ENCODE measurements around the gene STXBP3.

The STXBP3 gene

DNA sequence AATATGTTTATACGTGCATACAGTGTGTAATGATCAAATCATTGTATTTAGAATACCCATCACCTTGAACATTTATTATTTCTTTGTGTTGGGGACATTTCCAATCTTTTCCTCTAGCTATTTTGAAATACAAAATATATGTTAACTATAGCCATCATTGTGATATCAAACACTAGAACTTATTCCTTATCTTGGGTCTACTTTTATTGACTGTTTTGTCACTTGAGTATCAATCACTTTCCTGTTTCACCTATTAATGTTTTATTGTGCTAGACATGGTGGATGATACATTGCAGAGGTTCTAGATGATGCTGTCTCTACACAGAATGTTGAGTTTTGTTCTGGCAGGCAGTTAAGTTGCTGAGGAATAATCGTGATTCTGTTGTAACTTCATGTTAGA lies 45.9 kb downstream of the STXBP3 start:
- TF ChIP-seq CTCF (IDR thresholded peaks at IDR 0.05; ENCODE audit: borderline replicate concordance, control extremely low read depth, extremely low read depth, insufficient read depth, missing control alignments) = no peak
- no peak for DNase-seq (ENCODE audit: low spot score)
- in situ Hi-C loops (cut with MboI; ENCODE audit: low sequenced_read_pairs, unreplicated experiment) = no loop called here

DNA sequence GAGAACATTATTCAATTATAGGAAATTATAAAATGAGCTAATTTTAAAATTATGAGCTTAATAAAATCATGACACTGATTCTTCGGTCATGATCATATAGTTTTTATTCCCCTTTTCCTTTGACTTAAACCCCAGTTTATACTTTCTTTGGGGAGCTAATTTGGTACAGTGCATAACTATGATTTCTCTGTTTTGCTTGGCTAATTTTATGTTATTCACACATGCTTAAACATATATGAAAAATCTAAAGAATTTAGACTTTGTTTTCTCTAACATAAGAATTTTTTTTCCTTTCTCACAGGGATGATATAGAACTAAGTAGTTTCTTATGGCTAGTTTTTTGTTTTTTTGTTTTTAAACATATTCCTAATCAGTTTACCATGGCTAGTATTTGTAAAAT lies 52.5 kb downstream of the STXBP3 start:
- in situ Hi-C loops (cut with MboI; ENCODE audit: low sequenced_read_pairs, unreplicated experiment) = no loop called here
- DNase-seq (ENCODE audit: low spot score) = no peak
- TF ChIP-seq CTCF (IDR thresholded peaks at IDR 0.05; ENCODE audit: borderline replicate concordance, control extremely low read depth, extremely low read depth, insufficient read depth, missing control alignments) = no peak

DNA sequence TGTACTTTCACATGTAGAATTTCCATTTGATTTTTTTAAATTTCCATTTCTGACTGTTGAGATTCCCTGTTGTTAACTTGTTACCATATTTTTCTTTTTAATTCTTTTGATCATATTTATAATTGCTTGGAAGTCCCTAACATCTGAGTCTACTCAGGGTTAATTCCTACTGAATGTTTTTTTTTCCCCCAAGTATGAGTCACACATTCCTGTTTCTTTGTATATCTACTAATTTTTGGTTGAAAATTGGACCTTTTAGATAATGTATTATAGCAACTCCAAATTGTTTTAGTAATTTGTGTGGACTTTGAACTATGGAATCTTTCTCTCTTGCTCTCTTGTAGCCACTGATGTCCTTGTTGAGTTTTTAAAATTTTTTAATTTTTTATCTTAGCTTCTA lies 54.6 kb downstream of the STXBP3 start:
- in situ Hi-C loops (cut with MboI; ENCODE audit: low sequenced_read_pairs, unreplicated experiment) = no loop called here
- no peak for TF ChIP-seq CTCF (IDR thresholded peaks at IDR 0.05; ENCODE audit: borderline replicate concordance, control extremely low read depth, extremely low read depth, insufficient read depth, missing control alignments)
- no peak for DNase-seq (ENCODE audit: low spot score)

DNA sequence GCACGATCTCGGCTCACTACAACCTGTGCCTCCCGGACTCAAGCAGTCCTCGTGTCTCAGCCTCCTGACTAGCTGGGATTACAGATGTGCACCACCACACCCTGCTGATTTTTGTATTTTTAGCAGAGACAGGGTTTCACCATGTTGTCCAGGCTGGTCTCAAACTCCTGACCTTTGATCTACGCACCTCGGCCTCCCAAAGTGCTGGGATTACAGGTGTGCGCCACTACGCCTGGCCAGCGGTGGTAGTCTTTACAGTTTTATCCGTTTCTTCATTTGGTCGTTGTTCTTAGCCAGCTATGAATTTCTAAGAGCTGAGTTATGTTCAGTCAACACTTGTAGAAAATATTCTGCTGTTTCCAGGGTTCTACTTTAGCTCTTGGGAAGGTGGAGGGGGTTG lies 57.1 kb downstream of the STXBP3 start:
- in situ Hi-C loops (cut with MboI; ENCODE audit: low sequenced_read_pairs, unreplicated experiment) = no loop called here
- TF ChIP-seq CTCF (IDR thresholded peaks at IDR 0.05; ENCODE audit: borderline replicate concordance, control extremely low read depth, extremely low read depth, insufficient read depth, missing control alignments) = no peak
- no peak for DNase-seq (ENCODE audit: low spot score)

GRCh38 chr1:108808438-108808837 lies 62.0 kb downstream of the STXBP3 start:
- TF ChIP-seq CTCF (IDR thresholded peaks at IDR 0.05; ENCODE audit: borderline replicate concordance, control extremely low read depth, extremely low read depth, insufficient read depth, missing control alignments) = no peak
- in situ Hi-C loops (cut with MboI; ENCODE audit: low sequenced_read_pairs, unreplicated experiment) = no loop called here
- DNase-seq (ENCODE audit: low spot score) = no peak

DNA sequence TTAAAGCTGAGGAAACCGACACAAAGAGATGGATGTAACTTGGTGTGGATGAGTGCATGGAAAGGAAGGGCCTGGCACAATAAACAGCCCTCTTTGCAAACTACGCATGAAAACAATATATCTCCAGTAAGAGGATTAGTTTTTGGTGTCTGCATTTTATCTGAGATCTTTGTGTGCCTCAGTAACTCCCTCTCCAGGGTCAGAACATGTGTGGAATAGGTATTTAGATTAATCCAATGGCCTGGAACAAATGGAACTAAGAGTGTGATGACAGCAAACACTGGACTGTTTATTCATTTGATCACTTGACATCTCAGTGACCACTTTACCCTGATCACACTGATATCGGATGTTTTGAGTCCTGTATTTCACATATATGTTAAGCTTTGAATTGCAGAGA lies 65.1 kb downstream of the STXBP3 start:
- in situ Hi-C loops (cut with MboI; ENCODE audit: low sequenced_read_pairs, unreplicated experiment) = no loop called here
- no peak for DNase-seq (ENCODE audit: low spot score)
- TF ChIP-seq CTCF (IDR thresholded peaks at IDR 0.05; ENCODE audit: borderline replicate concordance, control extremely low read depth, extremely low read depth, insufficient read depth, missing control alignments) = no peak

GRCh38 chr1:108813326-108813725 lies 66.9 kb downstream of the STXBP3 start:
- DNase-seq (ENCODE audit: low spot score) = no peak
- TF ChIP-seq CTCF (IDR thresholded peaks at IDR 0.05; ENCODE audit: borderline replicate concordance, control extremely low read depth, extremely low read depth, insufficient read depth, missing control alignments) = no peak
- in situ Hi-C loops (cut with MboI; ENCODE audit: low sequenced_read_pairs, unreplicated experiment) = no loop called here
